Omental fat pad (tissue), 4 donors: ENCODE results near the gene TTBK1. TPM values are rescaled to one million over a fixed set of nuclear protein-coding genes. Genes with fewer than 3 reads are reported as not detected.
"Not testable (repeated sequence)": the region's sequence is repeated elsewhere in the genome, so short reads cannot be mapped to it uniquely, and the experiment has no call there.

Experiments used
- ATAC-seq: fragments of 150-250 bp; one replicate; pipeline ENCODE4 v1.9.1; 2016; ENCODE audit warnings: mild to moderate bottlenecking, moderate library complexity; ENCODE audit not compliant: low FRiP score
- DNase-seq: peaks from one replicate; pipeline ENCODE4 v3.0.0-alpha.2; 2019; ENCODE audit warnings: low spot score
- total RNA-seq, 4 donors: library from RNA; depleted of rRNA; stranded (reverse); fragments of >200 nt; gene quantifications; one replicate each; pipeline ENCODE4 v1.1.0, GENCODE V29; 2016
- TF ChIP-seq, protein P1 (sequence below), 3 donors: fragments of 450-650 bp; IDR thresholded peaks; one replicate each; pipeline ENCODE4 v1.5.1; 2016 to 2017; ENCODE audit warnings: antibody characterized with exemption in 3 of 3, mild to moderate bottlenecking in 3 of 3, moderate library complexity in 2 of 3

The TTBK1 gene
- total RNA-seq, 4 donors from 2014 or later = not detected

- no peak for DNase-seq
- TF ChIP-seq, protein P1, sequence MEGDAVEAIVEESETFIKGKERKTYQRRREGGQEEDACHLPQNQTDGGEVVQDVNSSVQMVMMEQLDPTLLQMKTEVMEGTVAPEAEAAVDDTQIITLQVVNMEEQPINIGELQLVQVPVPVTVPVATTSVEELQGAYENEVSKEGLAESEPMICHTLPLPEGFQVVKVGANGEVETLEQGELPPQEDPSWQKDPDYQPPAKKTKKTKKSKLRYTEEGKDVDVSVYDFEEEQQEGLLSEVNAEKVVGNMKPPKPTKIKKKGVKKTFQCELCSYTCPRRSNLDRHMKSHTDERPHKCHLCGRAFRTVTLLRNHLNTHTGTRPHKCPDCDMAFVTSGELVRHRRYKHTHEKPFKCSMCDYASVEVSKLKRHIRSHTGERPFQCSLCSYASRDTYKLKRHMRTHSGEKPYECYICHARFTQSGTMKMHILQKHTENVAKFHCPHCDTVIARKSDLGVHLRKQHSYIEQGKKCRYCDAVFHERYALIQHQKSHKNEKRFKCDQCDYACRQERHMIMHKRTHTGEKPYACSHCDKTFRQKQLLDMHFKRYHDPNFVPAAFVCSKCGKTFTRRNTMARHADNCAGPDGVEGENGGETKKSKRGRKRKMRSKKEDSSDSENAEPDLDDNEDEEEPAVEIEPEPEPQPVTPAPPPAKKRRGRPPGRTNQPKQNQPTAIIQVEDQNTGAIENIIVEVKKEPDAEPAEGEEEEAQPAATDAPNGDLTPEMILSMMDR (IDR thresholded peaks at IDR 0.05) = no peak
- no peak for ATAC-seq
Observed at GRCh38 chr6:43298565-43299337, 55.5 kb downstream of the TTBK1 start.

DNA sequence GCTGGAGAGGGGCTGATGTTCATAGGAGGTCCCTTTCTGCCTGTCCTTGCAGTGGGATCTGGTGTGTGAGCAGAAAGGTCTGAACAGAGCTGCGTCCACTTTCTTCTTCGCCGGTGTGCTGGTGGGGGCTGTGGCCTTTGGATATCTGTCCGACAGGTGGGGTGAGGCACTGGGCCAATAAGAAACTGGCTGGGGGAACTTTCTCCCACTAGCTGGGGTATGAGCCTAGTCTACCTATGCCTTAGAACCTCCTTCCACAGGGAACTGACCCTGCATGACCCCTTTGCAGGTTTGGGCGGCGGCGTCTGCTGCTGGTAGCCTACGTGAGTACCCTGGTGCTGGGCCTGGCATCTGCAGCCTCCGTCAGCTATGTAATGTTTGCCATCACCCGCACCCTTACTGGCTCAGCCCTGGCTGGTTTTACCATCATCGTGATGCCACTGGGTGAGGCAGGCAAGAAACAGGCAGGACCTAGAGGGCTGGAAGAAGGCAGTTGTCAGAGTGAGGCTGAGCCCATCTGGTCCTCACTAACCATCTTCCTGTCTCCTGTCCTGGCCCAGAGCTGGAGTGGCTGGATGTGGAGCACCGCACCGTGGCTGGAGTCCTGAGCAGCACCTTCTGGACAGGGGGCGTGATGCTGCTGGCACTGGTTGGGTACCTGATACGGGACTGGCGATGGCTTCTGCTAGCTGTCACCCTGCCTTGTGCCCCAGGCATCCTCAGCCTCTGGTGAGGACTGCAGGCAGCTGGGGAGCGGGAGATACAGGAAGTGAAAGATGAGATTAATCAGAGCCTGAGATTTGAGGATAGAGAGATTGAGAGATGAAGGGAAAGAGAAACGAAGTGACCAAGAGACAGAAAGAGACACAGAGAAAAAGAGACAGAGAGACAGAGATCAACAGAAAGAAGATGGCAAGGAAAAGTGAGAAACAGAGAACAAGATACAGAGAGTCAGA lies 56.3 kb downstream of the TTBK1 start:
- ATAC-seq (no peak), DNase-seq (no peak)
- TF ChIP-seq, protein P1 (IDR thresholded peaks at IDR 0.05) = no peak

DNA sequence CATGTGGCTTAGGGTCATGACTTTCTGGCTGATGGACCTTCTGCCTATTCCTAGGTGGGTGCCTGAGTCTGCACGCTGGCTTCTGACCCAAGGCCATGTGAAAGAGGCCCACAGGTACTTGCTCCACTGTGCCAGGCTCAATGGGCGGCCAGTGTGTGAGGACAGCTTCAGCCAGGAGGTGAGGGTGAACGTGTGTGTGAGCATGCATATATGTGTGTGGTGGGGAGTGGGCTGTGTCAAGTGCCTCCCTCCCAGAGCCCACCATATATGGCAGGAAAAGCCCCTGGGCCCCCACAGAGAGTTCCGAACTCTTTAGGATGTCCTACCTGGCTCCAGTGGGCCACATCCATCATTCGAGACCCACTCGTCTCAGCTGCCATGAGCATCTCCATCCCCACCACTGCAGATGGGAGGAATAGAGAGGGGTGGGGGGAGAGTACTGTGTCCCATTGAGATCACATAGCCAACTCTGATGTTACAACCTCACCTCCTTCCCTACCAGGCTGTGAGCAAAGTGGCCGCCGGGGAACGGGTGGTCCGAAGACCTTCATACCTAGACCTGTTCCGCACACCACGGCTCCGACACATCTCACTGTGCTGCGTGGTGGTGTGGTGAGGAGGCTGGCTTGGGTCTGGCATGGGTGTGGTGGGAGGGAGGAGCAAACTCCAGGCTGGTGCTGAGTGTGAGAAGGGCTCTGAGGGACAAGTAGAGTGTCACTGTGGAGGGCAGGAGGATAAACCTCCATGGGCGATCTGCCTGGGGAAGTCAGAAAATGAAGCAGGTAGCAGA lies 58.0 kb downstream of the TTBK1 start:
- ATAC-seq (no peak), DNase-seq (no peak)
- TF ChIP-seq, protein P1 (IDR thresholded peaks at IDR 0.05) = no peak

DNA sequence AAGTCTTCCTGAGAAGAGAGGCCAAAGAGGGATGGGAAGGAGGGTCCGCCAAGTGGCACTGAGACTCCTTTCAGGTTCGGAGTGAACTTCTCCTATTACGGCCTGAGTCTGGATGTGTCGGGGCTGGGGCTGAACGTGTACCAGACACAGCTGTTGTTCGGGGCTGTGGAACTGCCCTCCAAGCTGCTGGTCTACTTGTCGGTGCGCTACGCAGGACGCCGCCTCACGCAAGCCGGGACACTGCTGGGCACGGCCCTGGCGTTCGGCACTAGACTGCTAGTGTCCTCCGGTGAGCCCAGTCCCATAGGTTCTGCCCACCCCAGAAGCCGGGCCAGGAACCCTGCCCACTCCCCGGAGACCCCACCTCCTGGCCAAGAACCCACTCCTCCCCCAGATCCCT lies 58.8 kb downstream of the TTBK1 start:
- ATAC-seq (no peak), DNase-seq (no peak)
- TF ChIP-seq, protein P1 (IDR thresholded peaks at IDR 0.05) = no peak

GRCh38 chr6:43303006-43303405 lies 59.7 kb downstream of the TTBK1 start:
- DNase-seq, ATAC-seq: not testable (repeated sequence)

DNA sequence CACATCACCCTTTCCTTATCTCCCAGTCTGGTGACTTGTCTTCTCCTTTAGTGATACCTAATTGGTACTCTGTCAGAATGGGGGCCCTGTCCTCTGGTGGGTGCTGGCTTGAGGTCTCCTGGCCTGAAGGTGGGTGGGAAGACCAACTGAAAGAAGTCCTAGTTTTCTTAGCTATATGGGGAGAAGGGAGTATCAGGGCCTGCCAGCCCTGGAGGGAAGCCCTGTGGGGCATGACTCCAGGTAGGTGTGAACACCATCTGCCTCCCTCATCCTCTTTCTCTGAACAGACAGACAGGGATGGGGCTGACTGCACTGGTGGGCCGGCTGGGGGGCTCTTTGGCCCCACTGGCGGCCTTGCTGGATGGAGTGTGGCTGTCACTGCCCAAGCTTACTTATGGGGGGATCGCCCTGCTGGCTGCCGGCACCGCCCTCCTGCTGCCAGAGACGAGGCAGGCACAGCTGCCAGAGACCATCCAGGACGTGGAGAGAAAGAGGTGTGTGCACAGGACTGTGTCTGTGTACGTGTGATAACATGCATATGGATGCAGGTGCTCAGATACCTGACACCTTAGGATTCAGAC lies 60.6 kb downstream of the TTBK1 start:
- ATAC-seq (no peak), DNase-seq (no peak)
- TF ChIP-seq, protein P1 (IDR thresholded peaks at IDR 0.05) = no peak
